ENCODE results near the gene CMYA5. TPM values are rescaled to one million over a fixed set of nuclear protein-coding genes. Genes with fewer than 3 reads are reported as not detected.
"Not testable (repeated sequence)": the region's sequence is repeated elsewhere in the genome, so short reads cannot be mapped to it uniquely, and the experiment has no call there.

Gene CMYA5
- total RNA-seq, 2 donors from 2014 or later, result 0.64 to 1.5 TPM

DNA sequence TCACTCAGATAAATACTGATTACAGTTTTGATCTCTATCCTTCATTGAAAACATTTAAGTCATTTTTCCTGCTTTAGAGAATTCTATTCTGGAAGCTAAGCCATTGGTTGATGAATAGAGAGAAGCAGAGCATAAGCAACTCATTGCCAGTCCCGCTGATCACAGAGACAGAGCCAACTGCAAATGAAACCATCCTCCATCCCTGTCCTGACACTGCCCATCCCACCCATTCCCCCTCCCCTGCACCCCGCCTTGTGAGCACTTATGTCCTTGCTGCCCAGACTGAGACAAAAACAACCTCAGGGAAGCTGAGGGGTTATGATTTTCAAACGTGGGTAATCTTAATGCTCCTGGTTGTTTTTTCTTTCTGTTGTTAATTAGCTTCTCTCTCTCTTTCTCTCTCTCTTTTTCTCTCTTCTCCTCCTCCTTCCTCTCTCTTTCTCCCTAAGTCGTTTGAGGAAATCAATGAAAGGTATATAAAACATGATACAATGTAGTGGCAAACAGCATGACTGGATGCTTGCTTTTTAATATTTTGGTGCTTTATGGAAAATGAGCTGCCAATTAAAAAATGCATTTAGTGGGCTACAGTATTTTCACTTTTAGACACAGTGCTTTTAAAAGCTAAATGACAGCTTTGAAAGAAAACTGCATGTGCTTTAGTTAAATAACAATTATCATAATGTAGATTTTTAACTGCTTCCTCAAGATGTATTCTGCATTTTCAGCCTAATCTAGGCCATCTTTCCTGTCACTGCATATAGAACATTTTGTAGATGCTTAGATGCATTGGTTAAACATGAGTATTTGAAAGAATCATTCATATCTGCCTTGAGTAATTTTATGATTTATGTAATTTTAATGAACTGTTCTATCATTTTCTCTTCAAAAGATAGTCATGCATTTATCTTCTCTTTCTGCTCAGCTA, 57.3 kb downstream of the CMYA5 start:
- no peak overlapping the region for H3K4me3 Mint-ChIP-seq
- H3K27ac Mint-ChIP-seq, result no peak overlapping the region
- no peak for ATAC-seq
- H3K36me3 Mint-ChIP-seq, result no peaks in the 10 kb centered on the region
- H3K9me3 Mint-ChIP-seq, result no peaks in the 10 kb centered on the region
- H3K4me1 Mint-ChIP-seq (ENCODE audit: low read depth in 2 of 2), result peaks cover 0 to 3% of the 10 kb centered on the region in 2 donors
- peaks cover 10 to 45% of the 10 kb centered on the region in 2 donors for H3K27me3 Mint-ChIP-seq
- no peak for DNase-seq (ENCODE audit: low spot score)

DNA sequence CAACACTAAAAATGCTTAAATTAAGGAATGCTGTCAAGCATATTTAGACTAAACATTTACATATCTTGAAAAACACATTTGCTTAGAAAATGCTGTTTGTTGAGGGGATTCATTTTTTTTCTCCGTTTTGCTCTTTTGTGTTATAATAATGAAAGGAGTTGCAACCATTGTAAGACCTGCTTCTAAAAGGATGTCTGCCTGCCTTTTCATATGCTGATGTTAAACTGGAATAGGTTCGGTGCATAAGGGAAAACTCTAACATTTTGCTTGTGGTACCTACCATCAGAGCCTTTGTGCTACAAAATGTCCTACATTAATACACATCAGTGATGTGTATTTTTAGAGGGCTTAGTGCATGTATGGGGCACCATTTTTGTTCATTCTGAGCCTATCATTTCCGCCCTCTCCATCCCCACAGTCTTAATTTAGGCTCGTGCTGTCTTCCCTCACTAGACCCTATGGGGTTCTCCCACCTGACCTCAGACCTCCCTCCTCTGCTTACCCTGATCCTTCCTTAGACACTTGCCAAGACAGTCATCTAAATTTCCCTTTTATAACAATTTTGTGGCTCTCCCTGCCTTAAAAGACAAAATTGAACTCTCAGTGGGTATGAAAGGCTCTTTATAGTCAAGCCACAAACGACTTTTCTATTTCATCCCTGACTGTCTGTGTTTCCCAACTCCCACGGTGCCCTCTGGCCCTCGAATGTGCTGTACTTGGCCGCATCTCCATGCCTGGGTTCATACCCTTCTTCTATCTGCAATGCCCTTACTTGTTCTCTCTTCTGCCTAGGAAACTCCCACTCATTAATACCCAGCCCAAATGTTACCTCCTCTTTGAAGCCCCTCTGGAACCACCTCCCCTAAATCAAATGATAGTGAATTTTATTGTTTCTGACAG, 61.2 kb downstream of the CMYA5 start:
- H3K36me3 Mint-ChIP-seq, result no peaks in the 10 kb centered on the region
- no peak overlapping the region for H3K27ac Mint-ChIP-seq
- DNase-seq (ENCODE audit: low spot score) (no peak), ATAC-seq (no peak)
- H3K4me3 Mint-ChIP-seq, result no peak overlapping the region
- no peaks in the 10 kb centered on the region for H3K9me3 Mint-ChIP-seq
- H3K4me1 Mint-ChIP-seq (ENCODE audit: low read depth in 2 of 2), result no peaks in the 10 kb centered on the region
- peaks cover 7 to 24% of the 10 kb centered on the region in 2 donors for H3K27me3 Mint-ChIP-seq

DNA sequence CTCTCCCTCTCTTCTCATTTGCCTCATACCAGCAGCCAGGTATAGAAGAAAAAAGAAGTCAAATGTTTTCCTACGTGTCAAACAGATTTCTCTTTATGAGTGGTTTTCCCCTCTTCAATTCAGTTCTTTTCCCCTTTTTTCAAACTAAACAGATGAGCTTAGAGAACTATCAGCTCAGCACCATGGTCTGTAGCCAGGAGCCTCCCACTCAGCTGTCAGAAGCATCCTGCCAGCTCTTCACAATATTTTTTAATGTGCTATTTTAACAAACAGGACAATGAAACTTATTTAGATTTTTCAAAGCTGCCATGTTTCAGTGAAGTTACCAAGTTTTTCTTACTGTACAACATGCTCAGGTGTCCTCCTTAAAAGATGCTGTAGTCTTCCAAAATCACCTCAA, 63.5 kb downstream of the CMYA5 start:
- H3K4me3 Mint-ChIP-seq, result no peak overlapping the region
- DNase-seq (ENCODE audit: low spot score) (no peak), ATAC-seq (no peak)
- no peak overlapping the region for H3K27ac Mint-ChIP-seq
- H3K36me3 Mint-ChIP-seq, result no peaks in the 10 kb centered on the region
- H3K4me1 Mint-ChIP-seq (ENCODE audit: low read depth in 2 of 2), result no peaks in the 10 kb centered on the region
- H3K27me3 Mint-ChIP-seq, result peaks cover 5 to 12% of the 10 kb centered on the region in 2 donors
- no peaks in the 10 kb centered on the region for H3K9me3 Mint-ChIP-seq

- ATAC-seq (no peak), DNase-seq (ENCODE audit: low spot score) (no peak)
- Mint-ChIP-seq H3K36me3 (no peaks in the 10 kb centered on the region), H3K27ac (no peak overlapping the region), H3K4me3 (no peak overlapping the region), H3K27me3 (peaks cover 5 to 12% of the 10 kb centered on the region in 2 donors), H3K4me1 (ENCODE audit: low read depth in 2 of 2) (no peaks in the 10 kb centered on the region), H3K9me3 (no peaks in the 10 kb centered on the region)
Measured at GRCh38 chr5:79753877-79754645, 64.4 kb downstream of the CMYA5 start.

DNA sequence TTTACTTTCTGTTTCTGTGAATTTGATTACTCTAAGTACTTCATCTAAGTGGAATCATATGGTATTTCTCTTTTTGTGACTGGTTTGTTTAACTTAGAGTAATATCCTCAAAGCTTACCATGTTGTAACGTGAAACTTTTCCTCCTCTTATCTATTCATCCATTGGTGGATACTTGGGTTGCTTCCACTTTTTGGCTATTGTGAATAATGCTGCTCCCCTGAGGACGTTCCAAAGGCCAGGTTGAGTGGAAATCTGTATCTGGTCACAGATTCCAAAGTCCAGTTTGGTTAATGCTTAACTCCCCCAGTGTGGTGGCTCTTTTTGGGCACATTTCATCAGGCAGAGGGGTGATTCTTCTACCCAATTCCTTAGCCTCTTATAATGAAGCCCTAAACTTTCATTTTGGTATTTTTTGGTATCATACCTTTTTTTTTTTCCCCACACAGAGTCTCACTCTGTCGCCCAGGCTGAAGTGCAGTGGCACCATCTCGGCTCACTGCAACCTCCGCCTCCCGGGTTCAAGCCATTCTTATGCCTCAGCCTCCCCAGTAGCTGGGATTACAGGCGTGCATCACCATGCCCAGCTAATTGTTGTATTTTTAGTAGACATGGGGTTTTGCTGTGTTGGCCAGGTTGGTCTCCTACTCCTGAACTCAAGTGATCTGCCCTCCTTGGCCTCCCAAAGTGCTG, 65.4 kb downstream of the CMYA5 start:
- Mint-ChIP-seq H3K9me3 (no peaks in the 10 kb centered on the region), H3K27me3 (peaks cover 5 to 12% of the 10 kb centered on the region in 2 donors), H3K4me1 (ENCODE audit: low read depth in 2 of 2) (no peaks in the 10 kb centered on the region), H3K4me3 (no peak overlapping the region), H3K27ac (no peak overlapping the region), H3K36me3 (no peaks in the 10 kb centered on the region)
- ATAC-seq, result no peak
- DNase-seq (ENCODE audit: low spot score), result no peak

GRCh38 chr5:79756076-79756475, 66.4 kb downstream of the CMYA5 start:
- Mint-ChIP-seq H3K4me1 (ENCODE audit: low read depth in 2 of 2) (no peaks in the 10 kb centered on the region), H3K27me3 (peaks cover 4 to 5% of the 10 kb centered on the region in 2 donors), H3K9me3 (no peaks in the 10 kb centered on the region), H3K36me3 (no peaks in the 10 kb centered on the region), H3K27ac (no peak overlapping the region), H3K4me3 (no peak overlapping the region)
- DNase-seq (ENCODE audit: low spot score) (no peak), ATAC-seq (no peak)

GRCh38 chr5:79759436-79759835, 69.8 kb downstream of the CMYA5 start:
- ATAC-seq (no peak), DNase-seq (ENCODE audit: low spot score) (no peak)
- Mint-ChIP-seq H3K4me1 (ENCODE audit: low read depth in 2 of 2) (no peaks in the 10 kb centered on the region), H3K9me3 (no peaks in the 10 kb centered on the region), H3K36me3 (no peaks in the 10 kb centered on the region), H3K27ac (no peak overlapping the region), H3K27me3 (peaks cover 0 to 3% of the 10 kb centered on the region in 2 donors), H3K4me3 (no peak overlapping the region)

DNA sequence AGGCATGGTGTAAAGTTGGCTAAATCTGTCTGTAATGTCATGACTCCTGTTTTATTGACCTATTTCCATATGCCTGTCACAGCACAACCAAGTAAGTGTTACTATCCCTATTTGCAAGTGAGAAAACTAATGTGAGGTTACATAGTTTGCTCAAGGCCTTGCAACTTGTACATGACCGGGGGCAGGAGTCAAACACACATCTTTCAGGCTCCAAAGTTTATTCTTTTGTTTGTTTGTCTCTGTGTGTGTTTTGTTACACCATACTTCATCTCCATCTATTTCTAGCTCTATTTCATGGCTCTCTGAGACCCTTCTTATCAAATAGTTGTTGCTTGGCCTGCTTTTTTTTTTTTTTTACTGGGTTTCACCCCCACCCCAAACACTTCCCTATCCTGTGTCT, 70.2 kb downstream of the CMYA5 start:
- no peaks in the 10 kb centered on the region for H3K27me3 Mint-ChIP-seq
- no peak for DNase-seq (ENCODE audit: low spot score)
- no peak for ATAC-seq
- no peaks in the 10 kb centered on the region for H3K9me3 Mint-ChIP-seq
- no peak overlapping the region for H3K4me3 Mint-ChIP-seq
- H3K4me1 Mint-ChIP-seq (ENCODE audit: low read depth in 2 of 2), result no peaks in the 10 kb centered on the region
- H3K27ac Mint-ChIP-seq, result peak overlapping the region in 1 of 2 donors; percentile 7
- H3K36me3 Mint-ChIP-seq, result no peaks in the 10 kb centered on the region

DNA sequence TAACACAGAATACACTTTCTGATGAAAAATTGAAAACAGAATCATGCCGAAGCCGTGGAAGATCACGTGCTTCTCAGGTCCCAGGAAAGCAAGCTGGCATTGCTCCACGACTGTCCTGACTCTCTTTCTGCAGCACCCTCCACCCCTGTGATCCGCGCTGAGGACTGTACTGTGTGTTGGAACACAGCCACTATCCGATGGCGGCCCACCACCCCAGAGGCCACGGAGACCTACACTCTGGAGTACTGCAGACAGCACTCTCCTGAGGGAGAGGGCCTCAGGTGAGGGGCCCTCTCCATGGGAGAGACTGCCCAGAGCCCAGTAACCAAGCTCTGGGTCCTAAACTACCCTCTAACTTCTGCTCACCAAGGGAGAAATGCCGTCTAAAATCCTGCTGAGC, 73.3 kb downstream of the CMYA5 start:
- no peak overlapping the region for H3K27ac Mint-ChIP-seq
- H3K27me3 Mint-ChIP-seq, result peaks cover 2 to 12% of the 10 kb centered on the region in 2 donors
- DNase-seq (ENCODE audit: low spot score) (no peak), ATAC-seq (no peak)
- no peak overlapping the region for H3K4me3 Mint-ChIP-seq
- peaks cover 3% of the 10 kb centered on the region for H3K9me3 Mint-ChIP-seq
- H3K36me3 Mint-ChIP-seq, result peaks cover 7% of the 10 kb centered on the region
- H3K4me1 Mint-ChIP-seq (ENCODE audit: low read depth in 2 of 2), result no peaks in the 10 kb centered on the region

DNA sequence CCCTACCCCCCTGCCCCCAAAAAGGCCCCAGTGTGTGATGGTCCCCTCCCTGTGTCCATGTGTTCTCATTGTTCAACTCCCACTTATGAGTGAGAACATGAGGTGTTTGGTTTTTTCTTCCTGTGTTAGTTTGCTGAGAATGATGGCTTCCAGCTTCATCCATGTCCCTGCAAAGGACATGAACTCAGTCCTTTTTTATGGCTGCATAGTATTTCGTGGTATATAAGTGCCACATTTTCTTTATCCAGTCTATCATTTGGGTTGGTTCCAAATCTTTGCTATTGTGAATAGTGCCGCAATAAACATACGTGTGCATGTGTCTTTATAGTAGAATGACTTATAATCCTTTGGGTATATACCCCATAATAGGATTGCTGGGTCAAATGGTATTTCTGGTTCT, 74.5 kb downstream of the CMYA5 start:
- not testable (repeated sequence) for H3K27ac Mint-ChIP-seq, ATAC-seq
- H3K27me3 Mint-ChIP-seq, result peaks cover 2 to 22% of the 10 kb centered on the region in 2 donors

GRCh38 chr5:79771387-79771786, 81.8 kb downstream of the CMYA5 start:
- Mint-ChIP-seq H3K27ac (no peak overlapping the region), H3K9me3 (peaks cover 3% of the 10 kb centered on the region), H3K27me3 (peaks cover 2 to 30% of the 10 kb centered on the region in 2 donors), H3K4me3 (no peak overlapping the region), H3K36me3 (peaks cover 20% of the 10 kb centered on the region), H3K4me1 (ENCODE audit: low read depth in 2 of 2) (no peaks in the 10 kb centered on the region)
- ATAC-seq (no peak), DNase-seq (ENCODE audit: low spot score) (no peak)

More for the DNA sequence above, 74.5 kb downstream of the CMYA5 start:
- not testable (repeated sequence) for H3K4me3 Mint-ChIP-seq; H3K9me3 Mint-ChIP-seq; DNase-seq (ENCODE audit: low spot score); H3K4me1 Mint-ChIP-seq (ENCODE audit: low read depth in 2 of 2)
- H3K36me3 Mint-ChIP-seq, result peaks cover 19% of the 10 kb centered on the region

- Mint-ChIP-seq H3K9me3 (no peaks in the 10 kb centered on the region), H3K4me1 (ENCODE audit: low read depth in 2 of 2) (no peaks in the 10 kb centered on the region), H3K36me3 (peaks cover 13% of the 10 kb centered on the region), H3K27ac (no peak overlapping the region), H3K27me3 (peaks cover 0 to 21% of the 10 kb centered on the region in 2 donors), H3K4me3 (no peak overlapping the region)
- ATAC-seq, result no peak
- no peak for DNase-seq (ENCODE audit: low spot score)
Measured at GRCh38 chr5:79772651-79773050, 83.0 kb downstream of the CMYA5 start.

- Mint-ChIP-seq H3K9me3 (no peaks in the 10 kb centered on the region), H3K27me3 (peaks cover 0 to 13% of the 10 kb centered on the region in 2 donors), H3K4me1 (ENCODE audit: low read depth in 2 of 2) (no peaks in the 10 kb centered on the region), H3K4me3 (no peak overlapping the region), H3K27ac (no peak overlapping the region), H3K36me3 (peaks cover 6% of the 10 kb centered on the region)
- no peak for DNase-seq (ENCODE audit: low spot score)
- no peak for ATAC-seq
Measured at GRCh38 chr5:79773612-79774011, 84.0 kb downstream of the CMYA5 start.

All from natural killer cell treated with Interleukin-12 subunit alpha and Interleukin-12 subunit beta and Interleukin-15 and Interleukin-18, amount 100 ng/mL, for 72 hours (primary cell).